GM23338 (cell line): ENCODE measurements around the gene ARMC9. TPM values are rescaled to one million over a fixed set of nuclear protein-coding genes. Genes with fewer than 3 reads are reported as not detected.

Experiments used
- ATAC-seq: fragments of 200-7000 bp; cut with Tn5 transposase; 3 replicates; pipeline ENCODE4 v1.9.1; 2020
- DNase-seq: peaks from one replicate; pipeline ENCODE4 v3.0.0-alpha.2; 2015; ENCODE audit warnings: low spot score
- H2AFZ ChIP-seq: fragments of 200-600 bp; sonication (generic); 2 replicates; pipeline ENCODE4 v1.8.0; 2016; ENCODE audit warnings: antibody characterized with exemption, mild to moderate bottlenecking, moderate library complexity
- H3F3A ChIP-seq: fragments of 200-600 bp; sonication (generic); replicated peaks from 2 replicates; pipeline ENCODE4 v1.8.0; 2017; ENCODE audit warnings: antibody characterized with exemption, mixed run types, low read depth
- H3K27ac ChIP-seq: fragments of 200-600 bp; sonication (generic); 2 replicates; pipeline ENCODE4 v1.6.1; 2016; ENCODE audit warnings: low read depth
- H3K27me3 ChIP-seq: fragments of 200-600 bp; sonication (generic); 2 replicates; pipeline ENCODE4 v1.8.0; 2016; ENCODE audit warnings: mild to moderate bottlenecking, mixed run types, moderate library complexity; ENCODE audit not compliant: insufficient read depth
- H3K36me3 ChIP-seq: fragments of 200-600 bp; sonication (generic); 2 replicates; pipeline ENCODE4 v1.8.0; 2016; ENCODE audit warnings: mild to moderate bottlenecking; ENCODE audit not compliant: insufficient read depth
- H3K4me1 ChIP-seq: fragments of 200-600 bp; sonication (generic); 2 replicates; pipeline ENCODE4 v1.8.0; 2016; ENCODE audit warnings: mild to moderate bottlenecking, moderate library complexity; ENCODE audit not compliant: insufficient read depth
- H3K4me2 ChIP-seq: fragments of 200-600 bp; sonication (generic); 2 replicates; pipeline ENCODE4 v1.7.1; 2017; ENCODE audit warnings: mixed run types
- H3K4me3 ChIP-seq: fragments of 200-600 bp; sonication (generic); 2 replicates; pipeline ENCODE4 v1.6.1; 2016; ENCODE audit warnings: mixed run types
- H3K79me2 ChIP-seq: fragments of 200-600 bp; sonication (generic); replicated peaks from 2 replicates; pipeline ENCODE4 v1.8.0; 2017; ENCODE audit warnings: mild to moderate bottlenecking; ENCODE audit not compliant: insufficient read depth
- H3K9me2 ChIP-seq: fragments of 200-600 bp; sonication (generic); 2 replicates; pipeline ENCODE4 v1.8.0; 2017; ENCODE audit not compliant: insufficient read depth
- H4K20me1 ChIP-seq: fragments of 200-600 bp; sonication (generic); replicated peaks from 2 replicates; pipeline ENCODE4 v1.8.0; 2017; ENCODE audit warnings: mild to moderate bottlenecking; ENCODE audit not compliant: insufficient read depth
- H3K27ac Mint-ChIP-seq: 2 replicates; pipeline ENCODE4 v1.8.0; 2020; ENCODE audit warnings: inconsistent platforms, mild to moderate bottlenecking, moderate library complexity, mixed read lengths
- H3K27me3 Mint-ChIP-seq: 3 replicates; pipeline ENCODE4 v1.8.0; 2022; ENCODE audit warnings: low read depth, mild to moderate bottlenecking, moderate library complexity, mixed read lengths, inconsistent platforms; ENCODE audit not compliant: insufficient read depth, poor library complexity
- H3K36me3 Mint-ChIP-seq: 3 replicates; pipeline ENCODE4 v1.8.0; 2021; ENCODE audit warnings: low read depth, mild to moderate bottlenecking, inconsistent platforms, moderate library complexity, mixed read lengths
- H3K4me1 Mint-ChIP-seq: 3 replicates; pipeline ENCODE4 v1.8.0; 2020; ENCODE audit warnings: mild to moderate bottlenecking, inconsistent platforms, mixed read lengths
- H3K4me3 Mint-ChIP-seq: 3 replicates; pipeline ENCODE4 v1.8.0; 2021; ENCODE audit warnings: moderate library complexity, mild to moderate bottlenecking, inconsistent platforms, mixed read lengths
- H3K9me3 Mint-ChIP-seq: 3 replicates; pipeline ENCODE4 v1.8.0; 2020; ENCODE audit warnings: moderate library complexity, mild to moderate bottlenecking, inconsistent platforms, mixed read lengths
- EZH2phosphoT487 ChIP-seq: fragments of 200-600 bp; sonication (generic); IDR thresholded peaks from one replicate; pipeline ENCODE4 v1.8.1; 2018; ENCODE audit warnings: antibody characterized with exemption; ENCODE audit not compliant: unreplicated experiment
- JUNB ChIP-seq: IDR thresholded peaks from one replicate; pipeline ENCODE4 v1.6.1; 2016; ENCODE audit warnings: antibody characterized with exemption; ENCODE audit not compliant: unreplicated experiment
- NANOG ChIP-seq: IDR thresholded peaks from 2 replicates; pipeline ENCODE4 v1.6.1; 2016; ENCODE audit warnings: antibody characterized with exemption, borderline replicate concordance
- STAT1 ChIP-seq: IDR thresholded peaks from one replicate; pipeline ENCODE4 v1.6.1; 2016; ENCODE audit warnings: antibody characterized with exemption; ENCODE audit not compliant: unreplicated experiment
- ZNF114 ChIP-seq: fragments of 250-450 bp; sonication (Bioruptor Pico); IDR thresholded peaks from 2 replicates; pipeline ENCODE4 v1.5.0; 2020; ENCODE audit warnings: mild to moderate bottlenecking, moderate library complexity
- polyA plus RNA-seq: library from polyadenylated mRNA; unstranded; fragments of >200 nt; fragmentation: Nextera tagmentation; extraction: Ambion mirVana; gene quantifications from 2 replicates; pipeline ENCODE4 v1.2.1, GENCODE V29; 2016
- total RNA-seq: library from RNA; depleted of rRNA; stranded (reverse); fragments of >200 nt; shearing (Covaris generic); gene quantifications from 2 replicates; pipeline ENCODE4 v1.2.3, GENCODE V29; 2014
- TF ChIP-seq, protein P1 (sequence below): IDR thresholded peaks from one replicate; pipeline ENCODE4 v1.6.1; 2018; ENCODE audit warnings: antibody characterized with exemption; ENCODE audit not compliant: unreplicated experiment
- TF ChIP-seq, protein P2 (sequence below), 2 experiments: fragments of 200-600 bp in 1 of 2; sonication (generic) in 1 of 2; conservative IDR thresholded peaks; 2 replicates each; pipeline versions ENCODE4 v1.5.1 to v1.6.1; 2016 to 2017; ENCODE audit warnings: antibody characterized with exemption in 2 of 2, low read depth in 2 of 2, mild to moderate bottlenecking in 2 of 2, moderate library complexity in 1 of 2
- TF ChIP-seq, protein P3 (sequence below): fragments of 250-450 bp; sonication (Bioruptor Pico); IDR thresholded peaks from 2 replicates; pipeline ENCODE4 v1.5.0; 2020; ENCODE audit warnings: mild to moderate bottlenecking, moderate library complexity
- TF ChIP-seq, protein P4 (sequence below): IDR thresholded peaks from 2 replicates; pipeline ENCODE4 v1.6.1; 2016; ENCODE audit warnings: antibody characterized with exemption

The ARMC9 gene
- total and polyA plus RNA-seq, 2 experiments from 2014 or later = 29.2 to 56.0 TPM

DNA sequence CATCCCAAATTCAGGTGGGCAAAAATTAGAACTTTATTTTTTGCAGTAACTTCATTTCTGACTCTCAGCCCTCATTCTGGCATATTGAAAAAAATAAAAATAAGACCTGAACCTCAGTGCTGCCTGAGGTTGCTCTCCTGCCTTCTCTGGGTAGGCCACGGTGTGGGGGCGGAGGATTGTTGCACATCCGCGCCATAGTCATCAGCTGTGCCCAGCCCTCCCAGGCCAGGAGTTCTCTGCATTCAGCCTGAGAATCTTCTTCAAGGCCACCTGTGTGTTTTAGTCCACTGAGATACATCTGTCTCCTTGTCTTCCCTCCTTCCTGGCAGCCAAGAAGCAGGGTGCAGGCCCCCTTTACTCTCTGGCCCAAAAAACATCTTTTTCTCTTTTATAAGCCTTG is 94.7 kb downstream of the ARMC9 start:
- no peak for DNase-seq
- no peaks in the 10 kb centered on the region for H3K9me3 Mint-ChIP-seq
- Histone ChIP-seq H3K4me1 (no peaks in the 10 kb centered on the region; the same call in 1 of the 2 replicates), H3K27ac (no peak overlapping the region), H4K20me1 (no peaks in the 10 kb centered on the region), H3F3A (0 out of 2 replicates have a peak, but pooled peaks cover 8% of the 10 kb centered on the region), H2AFZ (no peak overlapping the region), H3K27me3 (no peaks in the 10 kb centered on the region), H3K4me2 (no peak overlapping the region), H3K79me2 (no peaks in the 10 kb centered on the region), H3K9me2 (no peaks in the 10 kb centered on the region), H3K36me3 (no peaks in the 10 kb centered on the region), H3K4me3 (no peak overlapping the region)
- no peak overlapping the region for H3K27ac Mint-ChIP-seq
- no peak for ATAC-seq
- no peak overlapping the region for H3K4me3 Mint-ChIP-seq
- TF ChIP-seq STAT1 (no peak), EZH2phosphoT487 (no peak), ZNF114 (CRISPR knock-in tag) (no peak), JUNB (no peak), NANOG (no peak)
- TF ChIP-seq, protein P1, sequence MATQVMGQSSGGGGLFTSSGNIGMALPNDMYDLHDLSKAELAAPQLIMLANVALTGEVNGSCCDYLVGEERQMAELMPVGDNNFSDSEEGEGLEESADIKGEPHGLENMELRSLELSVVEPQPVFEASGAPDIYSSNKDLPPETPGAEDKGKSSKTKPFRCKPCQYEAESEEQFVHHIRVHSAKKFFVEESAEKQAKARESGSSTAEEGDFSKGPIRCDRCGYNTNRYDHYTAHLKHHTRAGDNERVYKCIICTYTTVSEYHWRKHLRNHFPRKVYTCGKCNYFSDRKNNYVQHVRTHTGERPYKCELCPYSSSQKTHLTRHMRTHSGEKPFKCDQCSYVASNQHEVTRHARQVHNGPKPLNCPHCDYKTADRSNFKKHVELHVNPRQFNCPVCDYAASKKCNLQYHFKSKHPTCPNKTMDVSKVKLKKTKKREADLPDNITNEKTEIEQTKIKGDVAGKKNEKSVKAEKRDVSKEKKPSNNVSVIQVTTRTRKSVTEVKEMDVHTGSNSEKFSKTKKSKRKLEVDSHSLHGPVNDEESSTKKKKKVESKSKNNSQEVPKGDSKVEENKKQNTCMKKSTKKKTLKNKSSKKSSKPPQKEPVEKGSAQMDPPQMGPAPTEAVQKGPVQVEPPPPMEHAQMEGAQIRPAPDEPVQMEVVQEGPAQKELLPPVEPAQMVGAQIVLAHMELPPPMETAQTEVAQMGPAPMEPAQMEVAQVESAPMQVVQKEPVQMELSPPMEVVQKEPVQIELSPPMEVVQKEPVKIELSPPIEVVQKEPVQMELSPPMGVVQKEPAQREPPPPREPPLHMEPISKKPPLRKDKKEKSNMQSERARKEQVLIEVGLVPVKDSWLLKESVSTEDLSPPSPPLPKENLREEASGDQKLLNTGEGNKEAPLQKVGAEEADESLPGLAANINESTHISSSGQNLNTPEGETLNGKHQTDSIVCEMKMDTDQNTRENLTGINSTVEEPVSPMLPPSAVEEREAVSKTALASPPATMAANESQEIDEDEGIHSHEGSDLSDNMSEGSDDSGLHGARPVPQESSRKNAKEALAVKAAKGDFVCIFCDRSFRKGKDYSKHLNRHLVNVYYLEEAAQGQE = no peak
- TF ChIP-seq, protein P2, sequence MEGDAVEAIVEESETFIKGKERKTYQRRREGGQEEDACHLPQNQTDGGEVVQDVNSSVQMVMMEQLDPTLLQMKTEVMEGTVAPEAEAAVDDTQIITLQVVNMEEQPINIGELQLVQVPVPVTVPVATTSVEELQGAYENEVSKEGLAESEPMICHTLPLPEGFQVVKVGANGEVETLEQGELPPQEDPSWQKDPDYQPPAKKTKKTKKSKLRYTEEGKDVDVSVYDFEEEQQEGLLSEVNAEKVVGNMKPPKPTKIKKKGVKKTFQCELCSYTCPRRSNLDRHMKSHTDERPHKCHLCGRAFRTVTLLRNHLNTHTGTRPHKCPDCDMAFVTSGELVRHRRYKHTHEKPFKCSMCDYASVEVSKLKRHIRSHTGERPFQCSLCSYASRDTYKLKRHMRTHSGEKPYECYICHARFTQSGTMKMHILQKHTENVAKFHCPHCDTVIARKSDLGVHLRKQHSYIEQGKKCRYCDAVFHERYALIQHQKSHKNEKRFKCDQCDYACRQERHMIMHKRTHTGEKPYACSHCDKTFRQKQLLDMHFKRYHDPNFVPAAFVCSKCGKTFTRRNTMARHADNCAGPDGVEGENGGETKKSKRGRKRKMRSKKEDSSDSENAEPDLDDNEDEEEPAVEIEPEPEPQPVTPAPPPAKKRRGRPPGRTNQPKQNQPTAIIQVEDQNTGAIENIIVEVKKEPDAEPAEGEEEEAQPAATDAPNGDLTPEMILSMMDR (conservative IDR thresholded peaks at IDR 0.05; ENCODE audit: low read depth in 2 of 2) = no peak
- TF ChIP-seq, protein P3, sequence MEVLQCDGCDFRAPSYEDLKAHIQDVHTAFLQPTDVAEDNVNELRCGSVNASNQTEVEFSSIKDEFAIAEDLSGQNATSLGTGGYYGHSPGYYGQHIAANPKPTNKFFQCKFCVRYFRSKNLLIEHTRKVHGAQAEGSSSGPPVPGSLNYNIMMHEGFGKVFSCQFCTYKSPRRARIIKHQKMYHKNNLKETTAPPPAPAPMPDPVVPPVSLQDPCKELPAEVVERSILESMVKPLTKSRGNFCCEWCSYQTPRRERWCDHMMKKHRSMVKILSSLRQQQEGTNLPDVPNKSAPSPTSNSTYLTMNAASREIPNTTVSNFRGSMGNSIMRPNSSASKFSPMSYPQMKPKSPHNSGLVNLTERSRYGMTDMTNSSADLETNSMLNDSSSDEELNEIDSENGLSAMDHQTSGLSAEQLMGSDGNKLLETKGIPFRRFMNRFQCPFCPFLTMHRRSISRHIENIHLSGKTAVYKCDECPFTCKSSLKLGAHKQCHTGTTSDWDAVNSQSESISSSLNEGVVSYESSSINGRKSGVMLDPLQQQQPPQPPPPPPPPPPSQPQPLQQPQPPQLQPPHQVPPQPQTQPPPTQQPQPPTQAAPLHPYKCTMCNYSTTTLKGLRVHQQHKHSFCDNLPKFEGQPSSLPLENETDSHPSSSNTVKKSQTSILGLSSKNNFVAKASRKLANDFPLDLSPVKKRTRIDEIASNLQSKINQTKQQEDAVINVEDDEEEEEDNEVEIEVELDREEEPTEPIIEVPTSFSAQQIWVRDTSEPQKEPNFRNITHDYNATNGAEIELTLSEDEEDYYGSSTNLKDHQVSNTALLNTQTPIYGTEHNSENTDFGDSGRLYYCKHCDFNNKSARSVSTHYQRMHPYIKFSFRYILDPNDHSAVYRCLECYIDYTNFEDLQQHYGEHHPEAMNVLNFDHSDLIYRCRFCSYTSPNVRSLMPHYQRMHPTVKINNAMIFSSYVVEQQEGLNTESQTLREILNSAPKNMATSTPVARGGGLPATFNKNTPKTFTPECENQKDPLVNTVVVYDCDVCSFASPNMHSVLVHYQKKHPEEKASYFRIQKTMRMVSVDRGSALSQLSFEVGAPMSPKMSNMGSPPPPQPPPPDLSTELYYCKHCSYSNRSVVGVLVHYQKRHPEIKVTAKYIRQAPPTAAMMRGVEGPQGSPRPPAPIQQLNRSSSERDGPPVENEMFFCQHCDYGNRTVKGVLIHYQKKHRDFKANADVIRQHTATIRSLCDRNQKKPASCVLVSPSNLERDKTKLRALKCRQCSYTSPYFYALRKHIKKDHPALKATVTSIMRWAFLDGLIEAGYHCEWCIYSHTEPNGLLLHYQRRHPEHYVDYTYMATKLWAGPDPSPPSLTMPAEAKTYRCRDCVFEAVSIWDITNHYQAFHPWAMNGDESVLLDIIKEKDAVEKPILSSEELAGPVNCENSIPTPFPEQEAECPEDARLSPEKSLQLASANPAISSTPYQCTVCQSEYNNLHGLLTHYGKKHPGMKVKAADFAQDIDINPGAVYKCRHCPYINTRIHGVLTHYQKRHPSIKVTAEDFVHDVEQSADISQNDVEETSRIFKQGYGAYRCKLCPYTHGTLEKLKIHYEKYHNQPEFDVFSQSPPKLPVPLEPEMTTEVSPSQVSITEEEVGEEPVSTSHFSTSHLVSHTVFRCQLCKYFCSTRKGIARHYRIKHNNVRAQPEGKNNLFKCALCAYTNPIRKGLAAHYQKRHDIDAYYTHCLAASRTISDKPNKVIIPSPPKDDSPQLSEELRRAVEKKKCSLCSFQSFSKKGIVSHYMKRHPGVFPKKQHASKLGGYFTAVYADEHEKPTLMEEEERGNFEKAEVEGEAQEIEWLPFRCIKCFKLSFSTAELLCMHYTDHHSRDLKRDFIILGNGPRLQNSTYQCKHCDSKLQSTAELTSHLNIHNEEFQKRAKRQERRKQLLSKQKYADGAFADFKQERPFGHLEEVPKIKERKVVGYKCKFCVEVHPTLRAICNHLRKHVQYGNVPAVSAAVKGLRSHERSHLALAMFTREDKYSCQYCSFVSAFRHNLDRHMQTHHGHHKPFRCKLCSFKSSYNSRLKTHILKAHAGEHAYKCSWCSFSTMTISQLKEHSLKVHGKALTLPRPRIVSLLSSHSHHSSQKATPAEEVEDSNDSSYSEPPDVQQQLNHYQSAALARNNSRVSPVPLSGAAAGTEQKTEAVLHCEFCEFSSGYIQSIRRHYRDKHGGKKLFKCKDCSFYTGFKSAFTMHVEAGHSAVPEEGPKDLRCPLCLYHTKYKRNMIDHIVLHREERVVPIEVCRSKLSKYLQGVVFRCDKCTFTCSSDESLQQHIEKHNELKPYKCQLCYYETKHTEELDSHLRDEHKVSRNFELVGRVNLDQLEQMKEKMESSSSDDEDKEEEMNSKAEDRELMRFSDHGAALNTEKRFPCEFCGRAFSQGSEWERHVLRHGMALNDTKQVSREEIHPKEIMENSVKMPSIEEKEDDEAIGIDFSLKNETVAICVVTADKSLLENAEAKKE (CRISPR knock-in tag) = no peak
- TF ChIP-seq, protein P4, sequence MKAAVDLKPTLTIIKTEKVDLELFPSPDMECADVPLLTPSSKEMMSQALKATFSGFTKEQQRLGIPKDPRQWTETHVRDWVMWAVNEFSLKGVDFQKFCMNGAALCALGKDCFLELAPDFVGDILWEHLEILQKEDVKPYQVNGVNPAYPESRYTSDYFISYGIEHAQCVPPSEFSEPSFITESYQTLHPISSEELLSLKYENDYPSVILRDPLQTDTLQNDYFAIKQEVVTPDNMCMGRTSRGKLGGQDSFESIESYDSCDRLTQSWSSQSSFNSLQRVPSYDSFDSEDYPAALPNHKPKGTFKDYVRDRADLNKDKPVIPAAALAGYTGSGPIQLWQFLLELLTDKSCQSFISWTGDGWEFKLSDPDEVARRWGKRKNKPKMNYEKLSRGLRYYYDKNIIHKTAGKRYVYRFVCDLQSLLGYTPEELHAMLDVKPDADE = no peak
- peaks cover 20% of the 10 kb centered on the region for H3K36me3 Mint-ChIP-seq
- peaks cover 4% of the 10 kb centered on the region for H3K27me3 Mint-ChIP-seq
- H3K4me1 Mint-ChIP-seq = peaks cover 14% of the 10 kb centered on the region
